Right lobe of liver (tissue), 6 donors: ENCODE results near the gene FAM20C. TPM values are rescaled to one million over a fixed set of nuclear protein-coding genes. Genes with fewer than 3 reads are reported as not detected.

ENCODE experiments used
- ATAC-seq, 4 donors: fragments of 200-7000 bp; cut with Tn5 transposase; one replicate each; pipeline ENCODE4 v1.9.1; 2020; ENCODE audit warnings: mild to moderate bottlenecking in 4 of 4, moderate library complexity in 4 of 4
- DNase-seq, 3 donors: peaks; one replicate each; pipeline ENCODE4 v3.0.0-alpha.2; 2020
- H3K27ac ChIP-seq, 3 donors: fragments of 200-600 bp; one replicate each; pipeline ENCODE4 v1.8.0; 2022
- H3K27me3 ChIP-seq, 2 donors: fragments of 200-600 bp; one replicate each; pipeline ENCODE4 v1.8.0; 2022
- H3K36me3 ChIP-seq, 4 donors: fragments of 200-600 bp; sonication (generic) in 1 of 4; one replicate each; pipeline versions ENCODE4 v1.5.1 to v1.8.0; 2017 to 2022; ENCODE audit warnings: control low read depth in 1 of 4
- H3K4me1 ChIP-seq, 4 donors: fragments of 200-600 bp; sonication (generic) in 1 of 4; one replicate each; pipeline versions ENCODE4 v1.5.1 to v1.8.0; 2017 to 2022; ENCODE audit warnings: control low read depth in 1 of 4
- H3K4me3 ChIP-seq, 3 donors: fragments of 200-600 bp; one replicate each; pipeline ENCODE4 v1.8.0; 2022
- H3K9me3 ChIP-seq, 4 donors: fragments of 200-600 bp; sonication (generic) in 1 of 4; one replicate each; pipeline versions ENCODE4 v1.5.1 to v1.8.0; 2017 to 2022; ENCODE audit warnings: control low read depth in 1 of 4
- CTCF ChIP-seq, 4 donors: fragments of 200-600 bp in 3 of 4; fragments of 450-650 bp in 1 of 4; IDR thresholded peaks; one replicate each; pipeline versions ENCODE4 v1.5.1 to v1.8.0; 2016 to 2022; ENCODE audit warnings: antibody characterized with exemption in 4 of 4, mild to moderate bottlenecking in 2 of 4
- POLR2A ChIP-seq: fragments of 450-650 bp; IDR thresholded peaks from one replicate; pipeline ENCODE4 v1.6.1; 2017; ENCODE audit warnings: antibody characterized with exemption, mild to moderate bottlenecking
- WGBS: methylation state at CpG from one replicate; pipeline ENCODE4 v1.1.6; 2018; ENCODE audit warnings: low coverage, low lambda C conversion rate; ENCODE audit not compliant: insufficient coverage; ENCODE audit errors: missing lambda C conversion rate; 5-methylcytosine and 5-hydroxymethylcytosine counted together
- intact Hi-C, 2 donors: fragments of 100-400 bp; cut with DNase I; formaldehyde crosslinking; loops; one replicate each; pipeline versions ENCODE4 v1.11.2 to v1.14.1; 2022
- total RNA-seq, 6 experiments: library from RNA; depleted of rRNA in 2 of 6; stranded (reverse); fragments of >200 nt in 2 of 6; fragmentation: NEBNext Ultra II Directional in 3 of 6; extraction: Animal tissue kit (Norgen Biotek cat#: 25700) in 3 of 6; gene quantifications; one replicate each; pipeline versions ENCODE4 v1.1.0 to v1.2.4, GENCODE V29; 2016 to 2023
- donor health status: DM: no; HTN: yes; CAD: no.
- donor health status: DM: no; HTN: no; CAD: no.
- donor health status: DM: no; HTN: no; CAD: no.
- donor health status: DM: no; HTN: yes; CAD: no.
- donor health status: DM: no; HTN: yes; CAD: no.

Gene FAM20C
- total RNA-seq, 6 experiments from 2014 or later: 32.1 to 73.8 (median 57.3) TPM

- intact Hi-C loops: no loop called here
- 79% methylated on average over 4 of the region's 21 CpGs for WGBS
- H3K36me3 ChIP-seq: no peaks in the 10 kb centered on the region
- TF ChIP-seq POLR2A (no peak), CTCF (IDR thresholded peaks at IDR 0.05) (no peak)
- ATAC-seq: no peak
- no peak overlapping the region for H3K27ac ChIP-seq
- DNase-seq: peak in 1 of 3 donors; percentile 46
- H3K4me1 ChIP-seq: no peaks in the 10 kb centered on the region
- H3K9me3 ChIP-seq: no peaks in the 10 kb centered on the region
- H3K4me3 ChIP-seq: no peak overlapping the region
- H3K27me3 ChIP-seq: no peaks in the 10 kb centered on the region
Observed at GRCh38 chr7:176786-177459, 15.4 kb upstream of the FAM20C start.

GRCh38 chr7:178444-178843 is 13.9 kb upstream of the FAM20C start:
- 67% methylated on average over 1 of the region's 28 CpGs for WGBS
- no peak overlapping the region for H3K27ac ChIP-seq

GRCh38 chr7:179209-179681 is 13.1 kb upstream of the FAM20C start:
- WGBS: 80% methylated on average over 17 of the region's 19 CpGs
- Histone ChIP-seq H3K27me3 (no peaks in the 10 kb centered on the region), H3K4me1 (no peaks in the 10 kb centered on the region), H3K27ac (no peak overlapping the region), H3K36me3 (no peaks in the 10 kb centered on the region), H3K9me3 (no peaks in the 10 kb centered on the region), H3K4me3 (no peak overlapping the region)
- ATAC-seq (peak in 2 of 4 donors; percentile 13 to 18), DNase-seq (peak in 1 of 3 donors; percentile 41)
- TF ChIP-seq POLR2A: no peak
- TF ChIP-seq CTCF (IDR thresholded peaks at IDR 0.05): no peak
- intact Hi-C loops: no loop called here

More at GRCh38 chr7:178444-178843, 13.9 kb upstream of the FAM20C start:
- Histone ChIP-seq H3K9me3 (no peaks in the 10 kb centered on the region), H3K4me1 (no peaks in the 10 kb centered on the region), H3K27me3 (no peaks in the 10 kb centered on the region), H3K36me3 (no peaks in the 10 kb centered on the region), H3K4me3 (no peak overlapping the region)
- intact Hi-C loops: no loop called here
- no peak for TF ChIP-seq CTCF (IDR thresholded peaks at IDR 0.05)
- no peak for TF ChIP-seq POLR2A
- ATAC-seq (no peak), DNase-seq (peak in 1 of 3 donors; percentile 37)

- no peaks in the 10 kb centered on the region for H3K36me3 ChIP-seq
- TF ChIP-seq CTCF (IDR thresholded peaks at IDR 0.05) (no peak), POLR2A (no peak)
- no peaks in the 10 kb centered on the region for H3K27me3 ChIP-seq
- no peak overlapping the region for H3K4me3 ChIP-seq
- no peak overlapping the region for H3K27ac ChIP-seq
- H3K9me3 ChIP-seq: no peaks in the 10 kb centered on the region
- WGBS: 81% methylated on average over 6 of the region's 22 CpGs
- intact Hi-C loops: no loop called here
- DNase-seq: peak in 1 of 3 donors; percentile 44
- no peaks in the 10 kb centered on the region for H3K4me1 ChIP-seq
- ATAC-seq: no peak
Observed at GRCh38 chr7:179948-180694, 12.2 kb upstream of the FAM20C start.
